GM21360 (cell line): ENCODE measurements around the gene SMIM9.

ENCODE experiments used
- ATAC-seq: cut with Tn5 transposase; IDR thresholded peaks from one replicate; pipeline ENCODE4 v1.9.1; 2021; ENCODE audit warnings: mild to moderate bottlenecking, moderate library complexity; ENCODE audit not compliant: unreplicated experiment

The SMIM9 gene

GRCh38 chrX:154784149-154784995 lies 50.1 kb downstream of the SMIM9 start:
- no peak for ATAC-seq

DNA sequence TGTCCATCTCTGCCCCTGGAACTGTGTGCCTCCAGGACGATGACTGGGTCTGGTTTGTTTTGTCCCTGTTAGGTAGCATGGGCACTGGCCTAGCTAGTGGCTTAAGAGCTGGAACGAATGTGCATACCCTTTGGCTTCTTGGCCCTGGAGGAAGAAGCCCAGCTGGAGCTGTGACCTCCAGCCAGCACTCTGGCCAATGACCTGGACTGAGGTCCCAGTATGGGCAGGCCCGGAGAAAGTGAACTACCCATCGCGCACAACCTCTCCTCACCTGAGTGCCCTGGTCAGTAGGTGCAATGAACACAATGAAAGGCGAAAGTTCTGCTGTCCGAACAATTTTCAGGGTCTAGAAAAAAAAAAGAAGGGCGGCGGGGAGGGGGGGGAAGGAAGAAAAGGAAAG lies 53.5 kb downstream of the SMIM9 start:
- ATAC-seq, result no peak

DNA sequence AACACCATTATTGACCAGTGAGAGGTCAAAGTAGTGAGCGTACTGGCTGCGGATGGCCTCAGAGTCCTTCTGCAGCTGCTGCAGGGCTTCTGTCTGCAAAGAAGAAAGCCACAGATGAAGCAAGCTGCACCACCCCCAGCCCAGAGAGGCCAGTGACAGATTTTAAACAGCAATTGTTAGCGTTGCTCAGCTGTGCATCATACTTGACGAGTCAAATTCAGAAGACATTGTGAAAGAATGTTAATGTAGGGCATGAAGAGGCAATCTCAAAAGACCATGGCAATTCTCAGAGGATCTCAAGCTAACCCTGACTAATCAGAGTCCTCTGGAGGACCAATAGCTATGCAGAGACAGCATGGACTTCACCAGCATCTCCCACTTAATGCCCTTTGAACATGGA lies 55.2 kb downstream of the SMIM9 start:
- ATAC-seq, result no peak

DNA sequence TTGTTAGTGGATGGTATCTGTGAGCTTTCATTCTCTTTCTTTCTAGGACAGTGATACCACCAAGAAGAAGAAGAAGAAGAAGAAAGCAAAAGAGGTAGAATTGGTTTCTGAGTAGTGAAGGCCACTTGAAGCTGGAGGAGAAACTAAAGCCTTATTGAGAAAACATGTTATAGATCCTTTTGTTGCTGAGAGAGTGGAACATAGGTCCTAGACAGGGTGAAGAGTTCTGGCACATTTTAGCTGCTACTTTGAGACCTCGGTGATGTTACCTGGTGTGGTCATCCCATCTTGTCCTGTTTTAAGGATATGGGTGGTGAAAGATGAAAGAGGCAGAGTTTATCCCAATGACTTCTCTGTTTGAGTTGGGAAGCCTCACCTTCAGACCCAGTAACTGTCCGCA lies 57.7 kb downstream of the SMIM9 start:
- no peak for ATAC-seq

DNA sequence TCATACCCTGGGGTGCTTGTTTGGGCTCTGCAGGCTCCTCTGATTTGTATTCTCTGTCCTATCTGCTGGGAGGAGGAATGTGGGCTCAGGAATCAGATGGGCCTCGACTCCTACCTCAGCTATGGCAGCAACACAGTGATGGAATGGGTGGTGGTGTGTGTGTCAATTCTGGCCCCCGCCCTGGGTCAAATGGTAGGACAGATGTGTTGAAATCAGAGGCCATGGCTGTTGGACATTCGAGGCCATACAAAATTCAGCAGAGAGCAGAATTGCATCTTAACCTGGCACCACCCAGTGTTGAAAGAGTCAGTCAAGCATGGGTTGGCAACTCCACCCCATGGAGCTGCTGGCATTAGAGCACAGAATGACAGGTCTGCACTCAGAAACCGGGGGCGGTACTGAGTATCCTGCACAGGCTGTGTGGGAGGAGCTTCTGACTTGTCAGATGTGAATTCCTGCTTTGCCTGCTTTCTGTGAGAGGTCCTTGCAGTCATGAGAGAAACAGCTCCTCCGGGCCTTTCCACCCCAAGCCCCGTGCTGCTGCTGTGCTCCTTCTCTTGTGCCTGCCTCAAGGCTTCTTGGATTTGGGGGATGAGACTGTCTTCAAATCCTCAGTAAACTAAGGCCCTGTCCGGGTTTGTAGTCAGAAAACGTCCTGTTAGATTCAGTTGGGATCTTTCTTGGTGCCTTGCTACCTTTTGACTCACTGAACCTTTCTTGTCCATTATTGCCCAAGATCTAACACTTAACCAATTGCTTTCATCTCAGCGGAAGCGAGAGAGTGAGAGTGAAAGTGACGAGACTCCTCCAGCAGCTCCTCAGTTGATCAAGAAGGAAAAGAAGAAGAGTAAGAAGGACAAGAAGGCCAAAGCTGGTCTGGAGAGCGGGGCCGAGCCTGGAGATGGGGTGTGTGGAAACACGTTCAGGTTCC lies 58.8 kb downstream of the SMIM9 start:
- ATAC-seq, result no peak

DNA sequence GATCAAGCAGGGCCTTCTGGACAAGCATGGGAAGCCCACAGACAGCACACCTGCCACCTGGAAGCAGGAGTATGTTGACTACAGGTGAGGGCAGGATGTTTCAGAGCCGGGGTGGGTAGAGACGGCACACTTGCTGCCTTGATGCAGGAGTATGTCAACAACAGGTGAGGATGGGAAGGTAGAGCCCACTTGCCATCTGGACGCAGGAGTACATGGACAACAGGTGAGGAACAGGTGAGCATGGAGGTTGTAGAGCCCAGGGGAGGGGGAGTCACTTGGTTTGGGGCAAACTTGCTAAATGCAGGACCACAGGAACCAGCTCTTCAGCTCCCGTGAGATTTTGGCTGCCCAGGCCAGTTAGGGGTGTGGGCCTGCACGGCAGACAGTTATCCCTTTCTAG lies 59.8 kb downstream of the SMIM9 start:
- no peak for ATAC-seq
